HepG2 (cell line): ENCODE results near the gene WDR81. TPM values are rescaled to one million over a fixed set of nuclear protein-coding genes. Genes with fewer than 3 reads are reported as not detected.

Source experiments
- HHEX ChIP-seq: IDR thresholded peaks from 2 replicates; pipeline ENCODE4 v1.6.1; 2016; ENCODE audit warnings: control low read depth
- HOXA3 ChIP-seq: sonication (generic); formaldehyde crosslinking; IDR thresholded peaks from 2 replicates; pipeline ENCODE4 v1.5.0; 2020; ENCODE audit warnings: missing genetic modification reagents
- KDM4B ChIP-seq: sonication (generic); formaldehyde crosslinking; IDR thresholded peaks from 2 replicates; pipeline ENCODE4 v1.4.0; 2020; ENCODE audit warnings: missing genetic modification reagents
- NFYC ChIP-seq: IDR thresholded peaks from 2 replicates; pipeline ENCODE4 v1.6.1; 2016; ENCODE audit warnings: missing genetic modification reagents, missing compliant biosample characterization
- NONO ChIP-seq, 2 experiments: fragments of 450-650 bp in 1 of 2; sonication (generic) in 1 of 2; formaldehyde crosslinking in 1 of 2; IDR thresholded peaks in 1 of 2; conservative IDR thresholded peaks in 1 of 2; 2 replicates each; pipeline versions ENCODE4 v1.6.1 to v1.8.0; 2017 to 2022; ENCODE audit warnings: mild to moderate bottlenecking in 1 of 2, missing genetic modification reagents in 1 of 2, moderate library complexity in 1 of 2
- RFXAP ChIP-seq: sonication (generic); formaldehyde crosslinking; IDR thresholded peaks from 2 replicates; pipeline ENCODE4 v1.4.0; 2020; ENCODE audit warnings: missing genetic modification reagents, borderline replicate concordance
- SAP130 ChIP-seq: IDR thresholded peaks from 2 replicates; pipeline ENCODE4 v1.6.1; 2016; ENCODE audit warnings: low read depth
- ZBTB7A ChIP-seq: sonication (generic); formaldehyde crosslinking; IDR thresholded peaks from 2 replicates; pipeline ENCODE4 v1.8.0; 2022; ENCODE audit warnings: mild to moderate bottlenecking, missing genetic modification reagents
- ZNF629 ChIP-seq: sonication (generic); formaldehyde crosslinking; conservative IDR thresholded peaks from 2 replicates; pipeline ENCODE4 v1.5.0; 2020; ENCODE audit warnings: missing genetic modification reagents
- polyA plus RNA-seq, 8 experiments: library from polyadenylated mRNA; depleted of rRNA in 3 of 8; stranded (reverse) in 7 of 8; unstranded in 1 of 8; fragments of >200 nt; fragmentation: Illumina TruSeq in 4 of 8; extraction: Trizol in 4 of 8; gene quantifications; 2 replicates each; pipeline versions ENCODE4 v1.2.1 to v1.2.3, GENCODE V29; 2011 to 2016; ENCODE audit warnings: low read depth in 4 of 8, missing spikeins in 1 of 8, mixed read lengths in 1 of 8; ENCODE audit not compliant: insufficient read depth in 1 of 8
- total RNA-seq, 5 experiments: library from RNA; depleted of rRNA; stranded (reverse); fragments of >200 nt; fragmentation: Illumina TruSeq; extraction: Trizol; gene quantifications; 2 replicates each; pipeline ENCODE4 v1.2.3, GENCODE V29; 2016; ENCODE audit warnings: low read depth in 1 of 5
- TF ChIP-seq, protein P1 (sequence below): sonication (generic); formaldehyde crosslinking; IDR thresholded peaks from 2 replicates; pipeline ENCODE4 v1.4.0; 2020; ENCODE audit warnings: mild to moderate bottlenecking, missing genetic modification reagents, borderline replicate concordance
- TF ChIP-seq, protein P2 (sequence below): sonication (generic); formaldehyde crosslinking; IDR thresholded peaks from 2 replicates; pipeline ENCODE4 v1.8.0; 2023; ENCODE audit warnings: mild to moderate bottlenecking, missing genetic modification reagents
- TF ChIP-seq, protein P3 (sequence below): sonication (generic); formaldehyde crosslinking; IDR thresholded peaks from 2 replicates; pipeline ENCODE4 v1.4.0; 2020; ENCODE audit warnings: missing genetic modification reagents

The WDR81 gene
- total and polyA plus RNA-seq, 2 of the 13 experiments (the other 11 are each of a cell fraction or from before 2014, with no cell fraction given): 9.1 to 16.7 TPM

DNA sequence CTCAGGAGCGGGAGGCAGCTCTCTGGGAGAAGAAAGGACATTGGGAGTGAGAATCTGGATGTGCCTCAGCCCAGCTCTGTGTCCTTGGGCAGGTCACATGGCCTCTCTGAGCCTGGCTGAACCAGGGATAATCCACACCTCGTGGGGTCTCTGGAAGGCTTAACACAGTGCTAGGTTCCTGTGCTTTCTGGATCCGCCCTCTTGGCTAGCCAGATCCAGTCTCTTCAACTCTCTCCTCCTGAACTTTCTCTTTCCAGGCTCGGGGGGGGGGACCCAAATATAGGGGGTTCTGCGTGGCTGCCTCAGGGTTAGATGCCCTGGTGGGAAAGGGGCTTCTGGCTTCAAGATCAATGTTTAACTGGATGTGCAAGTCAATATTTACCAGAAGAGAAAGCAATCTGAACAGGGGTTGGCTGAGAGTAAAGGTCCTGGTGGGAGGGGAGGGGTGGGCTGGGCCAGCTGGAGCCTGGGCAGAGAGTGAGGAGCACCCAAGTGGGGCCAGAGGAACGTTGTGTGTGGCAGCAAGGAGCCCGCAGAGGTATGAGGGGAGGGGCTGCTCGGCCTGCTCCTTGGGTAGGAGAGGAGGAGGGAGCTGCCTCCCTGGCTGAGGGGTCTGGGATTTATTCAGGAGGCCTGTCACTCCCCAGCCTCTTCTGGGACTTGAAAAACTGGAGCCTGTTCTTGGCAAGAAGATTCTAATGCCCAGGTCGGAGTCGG, 18.0 kb downstream of the WDR81 start, which contains the start of gene SERPINF2 (continued):
- no peak for TF ChIP-seq RFXAP
- TF ChIP-seq, protein P1, sequence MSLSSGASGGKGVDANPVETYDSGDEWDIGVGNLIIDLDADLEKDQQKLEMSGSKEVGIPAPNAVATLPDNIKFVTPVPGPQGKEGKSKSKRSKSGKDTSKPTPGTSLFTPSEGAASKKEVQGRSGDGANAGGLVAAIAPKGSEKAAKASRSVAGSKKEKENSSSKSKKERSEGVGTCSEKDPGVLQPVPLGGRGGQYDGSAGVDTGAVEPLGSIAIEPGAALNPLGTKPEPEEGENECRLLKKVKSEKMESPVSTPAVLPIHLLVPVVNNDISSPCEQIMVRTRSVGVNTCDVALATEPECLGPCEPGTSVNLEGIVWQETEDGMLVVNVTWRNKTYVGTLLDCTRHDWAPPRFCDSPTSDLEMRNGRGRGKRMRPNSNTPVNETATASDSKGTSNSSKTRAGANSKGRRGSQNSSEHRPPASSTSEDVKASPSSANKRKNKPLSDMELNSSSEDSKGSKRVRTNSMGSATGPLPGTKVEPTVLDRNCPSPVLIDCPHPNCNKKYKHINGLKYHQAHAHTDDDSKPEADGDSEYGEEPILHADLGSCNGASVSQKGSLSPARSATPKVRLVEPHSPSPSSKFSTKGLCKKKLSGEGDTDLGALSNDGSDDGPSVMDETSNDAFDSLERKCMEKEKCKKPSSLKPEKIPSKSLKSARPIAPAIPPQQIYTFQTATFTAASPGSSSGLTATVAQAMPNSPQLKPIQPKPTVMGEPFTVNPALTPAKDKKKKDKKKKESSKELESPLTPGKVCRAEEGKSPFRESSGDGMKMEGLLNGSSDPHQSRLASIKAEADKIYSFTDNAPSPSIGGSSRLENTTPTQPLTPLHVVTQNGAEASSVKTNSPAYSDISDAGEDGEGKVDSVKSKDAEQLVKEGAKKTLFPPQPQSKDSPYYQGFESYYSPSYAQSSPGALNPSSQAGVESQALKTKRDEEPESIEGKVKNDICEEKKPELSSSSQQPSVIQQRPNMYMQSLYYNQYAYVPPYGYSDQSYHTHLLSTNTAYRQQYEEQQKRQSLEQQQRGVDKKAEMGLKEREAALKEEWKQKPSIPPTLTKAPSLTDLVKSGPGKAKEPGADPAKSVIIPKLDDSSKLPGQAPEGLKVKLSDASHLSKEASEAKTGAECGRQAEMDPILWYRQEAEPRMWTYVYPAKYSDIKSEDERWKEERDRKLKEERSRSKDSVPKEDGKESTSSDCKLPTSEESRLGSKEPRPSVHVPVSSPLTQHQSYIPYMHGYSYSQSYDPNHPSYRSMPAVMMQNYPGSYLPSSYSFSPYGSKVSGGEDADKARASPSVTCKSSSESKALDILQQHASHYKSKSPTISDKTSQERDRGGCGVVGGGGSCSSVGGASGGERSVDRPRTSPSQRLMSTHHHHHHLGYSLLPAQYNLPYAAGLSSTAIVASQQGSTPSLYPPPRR (CRISPR knock-in tag): peak; percentile 85; the same call in 1 of the 2 replicates
- TF ChIP-seq ZBTB7A (CRISPR knock-in tag): peak; percentile 66; the same call in 1 of the 2 replicates
- TF ChIP-seq NFYC (CRISPR knock-in tag): peak; percentile 35; the same call in 1 of the 2 replicates
- TF ChIP-seq HHEX: 0 out of 2 replicates have a peak, but pooled peaks have one; percentile 23
- no peak for TF ChIP-seq NONO (IDR thresholded peaks at IDR 0.05)
- 0 out of 2 replicates have a peak, but pooled peaks have one; percentile 47 for TF ChIP-seq NONO (CRISPR knock-in tag; conservative IDR thresholded peaks at IDR 0.05)
- TF ChIP-seq HOXA3 (CRISPR knock-in tag): peak; percentile 42; the same call in 1 of the 2 replicates
- TF ChIP-seq, protein P2, sequence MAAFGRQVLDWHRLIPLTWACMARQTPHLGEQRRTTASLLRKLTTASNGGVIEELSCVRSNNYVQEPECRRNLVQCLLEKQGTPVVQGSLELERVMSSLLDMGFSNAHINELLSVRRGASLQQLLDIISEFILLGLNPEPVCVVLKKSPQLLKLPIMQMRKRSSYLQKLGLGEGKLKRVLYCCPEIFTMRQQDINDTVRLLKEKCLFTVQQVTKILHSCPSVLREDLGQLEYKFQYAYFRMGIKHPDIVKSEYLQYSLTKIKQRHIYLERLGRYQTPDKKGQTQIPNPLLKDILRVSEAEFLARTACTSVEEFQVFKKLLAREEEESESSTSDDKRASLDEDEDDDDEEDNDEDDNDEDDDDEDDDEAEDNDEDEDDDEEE (CRISPR knock-in tag): peak; percentile 60; the same call in 1 of the 2 replicates
- TF ChIP-seq SAP130: peak; percentile 85
- 0 out of 2 replicates have a peak, but pooled peaks have one; percentile 25 for TF ChIP-seq KDM4B
- TF ChIP-seq ZNF629: peak; percentile 50; the same call in 1 of the 2 replicates
- TF ChIP-seq, protein P3, sequence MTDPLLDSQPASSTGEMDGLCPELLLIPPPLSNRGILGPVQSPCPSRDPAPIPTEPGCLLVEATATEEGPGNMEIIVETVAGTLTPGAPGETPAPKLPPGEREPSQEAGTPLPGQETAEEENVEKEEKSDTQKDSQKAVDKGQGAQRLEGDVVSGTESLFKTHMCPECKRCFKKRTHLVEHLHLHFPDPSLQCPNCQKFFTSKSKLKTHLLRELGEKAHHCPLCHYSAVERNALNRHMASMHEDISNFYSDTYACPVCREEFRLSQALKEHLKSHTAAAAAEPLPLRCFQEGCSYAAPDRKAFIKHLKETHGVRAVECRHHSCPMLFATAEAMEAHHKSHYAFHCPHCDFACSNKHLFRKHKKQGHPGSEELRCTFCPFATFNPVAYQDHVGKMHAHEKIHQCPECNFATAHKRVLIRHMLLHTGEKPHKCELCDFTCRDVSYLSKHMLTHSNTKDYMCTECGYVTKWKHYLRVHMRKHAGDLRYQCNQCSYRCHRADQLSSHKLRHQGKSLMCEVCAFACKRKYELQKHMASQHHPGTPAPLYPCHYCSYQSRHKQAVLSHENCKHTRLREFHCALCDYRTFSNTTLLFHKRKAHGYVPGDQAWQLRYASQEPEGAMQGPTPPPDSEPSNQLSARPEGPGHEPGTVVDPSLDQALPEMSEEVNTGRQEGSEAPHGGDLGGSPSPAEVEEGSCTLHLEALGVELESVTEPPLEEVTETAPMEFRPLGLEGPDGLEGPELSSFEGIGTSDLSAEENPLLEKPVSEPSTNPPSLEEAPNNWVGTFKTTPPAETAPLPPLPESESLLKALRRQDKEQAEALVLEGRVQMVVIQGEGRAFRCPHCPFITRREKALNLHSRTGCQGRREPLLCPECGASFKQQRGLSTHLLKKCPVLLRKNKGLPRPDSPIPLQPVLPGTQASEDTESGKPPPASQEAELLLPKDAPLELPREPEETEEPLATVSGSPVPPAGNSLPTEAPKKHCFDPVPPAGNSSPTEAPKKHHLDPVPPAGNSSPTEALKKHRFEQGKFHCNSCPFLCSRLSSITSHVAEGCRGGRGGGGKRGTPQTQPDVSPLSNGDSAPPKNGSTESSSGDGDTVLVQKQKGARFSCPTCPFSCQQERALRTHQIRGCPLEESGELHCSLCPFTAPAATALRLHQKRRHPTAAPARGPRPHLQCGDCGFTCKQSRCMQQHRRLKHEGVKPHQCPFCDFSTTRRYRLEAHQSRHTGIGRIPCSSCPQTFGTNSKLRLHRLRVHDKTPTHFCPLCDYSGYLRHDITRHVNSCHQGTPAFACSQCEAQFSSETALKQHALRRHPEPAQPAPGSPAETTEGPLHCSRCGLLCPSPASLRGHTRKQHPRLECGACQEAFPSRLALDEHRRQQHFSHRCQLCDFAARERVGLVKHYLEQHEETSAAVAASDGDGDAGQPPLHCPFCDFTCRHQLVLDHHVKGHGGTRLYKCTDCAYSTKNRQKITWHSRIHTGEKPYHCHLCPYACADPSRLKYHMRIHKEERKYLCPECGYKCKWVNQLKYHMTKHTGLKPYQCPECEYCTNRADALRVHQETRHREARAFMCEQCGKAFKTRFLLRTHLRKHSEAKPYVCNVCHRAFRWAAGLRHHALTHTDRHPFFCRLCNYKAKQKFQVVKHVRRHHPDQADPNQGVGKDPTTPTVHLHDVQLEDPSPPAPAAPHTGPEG (CRISPR knock-in tag): 0 out of 2 replicates have a peak, but pooled peaks have one; percentile 20
